ENCODE results near the gene JAM3. TPM values are rescaled to one million over a fixed set of nuclear protein-coding genes. Genes with fewer than 3 reads are reported as not detected.
"Not testable (repeated sequence)": the region's sequence is repeated elsewhere in the genome, so short reads cannot be mapped to it uniquely, and the experiment has no call there.

The JAM3 gene
- polyA plus RNA-seq, 3 donors = 47.5 to 57.0 (median 55.1) TPM

GRCh38 chr11:134072844-134073243 lies 4.0 kb downstream of the JAM3 start:
- DNase-seq (ENCODE audit: extremely low read depth in 1 of 11, low read depth in 9 of 11, low spot score in 4 of 11) = no peak

DNA sequence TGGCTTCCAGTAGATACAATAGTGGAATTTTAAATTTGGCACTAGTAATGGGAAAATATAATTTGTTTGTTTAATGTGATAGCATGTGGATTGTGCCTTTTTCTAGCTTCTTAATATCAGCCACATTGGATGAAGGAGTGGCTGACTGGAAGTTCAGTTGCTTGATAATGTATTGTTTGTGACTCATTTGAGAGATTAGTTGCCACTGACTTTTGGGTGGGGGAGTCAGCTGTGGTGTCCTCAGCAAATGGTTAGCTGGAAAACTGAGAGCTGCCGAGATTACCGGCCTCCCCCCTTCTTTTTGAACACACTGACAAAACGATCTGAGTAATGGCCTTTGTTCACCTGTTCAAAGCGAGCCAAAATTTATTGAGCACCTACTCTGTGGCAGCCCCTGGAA lies 5.5 kb downstream of the JAM3 start:
- no peak for DNase-seq (ENCODE audit: extremely low read depth in 1 of 11, low read depth in 9 of 11, low spot score in 4 of 11)

GRCh38 chr11:134074766-134075165 lies 5.9 kb downstream of the JAM3 start:
- no peak for DNase-seq (ENCODE audit: extremely low read depth in 1 of 11, low read depth in 9 of 11, low spot score in 4 of 11)

DNA sequence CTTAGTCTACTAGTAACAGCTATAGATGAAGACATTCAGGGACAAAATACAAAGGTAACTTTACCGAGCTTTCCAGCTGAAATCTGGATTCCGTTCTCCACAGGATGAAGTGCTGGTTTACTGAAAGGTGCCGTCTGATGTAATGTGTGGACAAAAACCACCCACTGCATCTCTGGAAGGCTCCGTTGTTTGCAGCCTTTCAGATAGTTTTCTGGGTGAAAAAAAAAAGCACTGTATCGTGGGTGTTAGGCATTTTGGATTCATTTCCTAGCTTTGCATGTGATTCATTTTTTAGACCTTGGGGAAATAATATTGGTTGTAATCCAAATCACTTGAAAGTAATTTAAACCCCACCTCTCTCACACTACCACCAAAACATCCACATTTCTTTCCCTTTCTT lies 10.4 kb downstream of the JAM3 start:
- DNase-seq (ENCODE audit: extremely low read depth in 1 of 11, low read depth in 9 of 11, low spot score in 4 of 11) = no peak

GRCh38 chr11:134081258-134081657 lies 12.4 kb downstream of the JAM3 start:
- DNase-seq (ENCODE audit: extremely low read depth in 1 of 11, low read depth in 9 of 11, low spot score in 4 of 11) = not testable (repeated sequence)

- no peak for DNase-seq (ENCODE audit: extremely low read depth in 1 of 11, low read depth in 9 of 11, low spot score in 4 of 11)
Measured at GRCh38 chr11:134082990-134083389, 14.1 kb downstream of the JAM3 start.

GRCh38 chr11:134086376-134086775 lies 17.5 kb downstream of the JAM3 start:
- no peak for DNase-seq (ENCODE audit: extremely low read depth in 1 of 11, low read depth in 9 of 11, low spot score in 4 of 11)

DNA sequence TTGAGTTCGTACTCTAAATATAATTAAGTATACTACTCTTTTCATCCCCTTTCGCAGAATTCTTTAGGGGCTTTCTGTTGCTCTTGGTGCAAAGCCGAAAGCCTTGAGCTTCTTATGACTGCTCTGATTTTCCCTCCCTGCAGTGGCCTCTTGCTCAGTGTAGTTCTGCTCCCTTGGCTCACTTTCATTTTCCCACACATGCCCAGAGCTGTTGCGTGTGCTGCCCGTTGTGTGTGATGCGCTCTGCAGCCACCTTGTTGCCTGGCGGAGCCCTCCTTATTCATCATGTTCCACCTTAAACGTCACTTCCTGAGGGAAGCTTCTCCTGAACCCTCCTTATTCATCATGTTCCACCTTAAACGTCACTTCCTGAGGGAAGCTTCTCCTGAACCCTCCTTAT lies 23.1 kb downstream of the JAM3 start:
- DNase-seq (ENCODE audit: extremely low read depth in 1 of 11, low read depth in 9 of 11, low spot score in 4 of 11) = not testable (repeated sequence)

GRCh38 chr11:134097166-134097565 lies 28.3 kb downstream of the JAM3 start:
- DNase-seq (ENCODE audit: extremely low read depth in 1 of 11, low read depth in 9 of 11, low spot score in 4 of 11) = no peak

DNA sequence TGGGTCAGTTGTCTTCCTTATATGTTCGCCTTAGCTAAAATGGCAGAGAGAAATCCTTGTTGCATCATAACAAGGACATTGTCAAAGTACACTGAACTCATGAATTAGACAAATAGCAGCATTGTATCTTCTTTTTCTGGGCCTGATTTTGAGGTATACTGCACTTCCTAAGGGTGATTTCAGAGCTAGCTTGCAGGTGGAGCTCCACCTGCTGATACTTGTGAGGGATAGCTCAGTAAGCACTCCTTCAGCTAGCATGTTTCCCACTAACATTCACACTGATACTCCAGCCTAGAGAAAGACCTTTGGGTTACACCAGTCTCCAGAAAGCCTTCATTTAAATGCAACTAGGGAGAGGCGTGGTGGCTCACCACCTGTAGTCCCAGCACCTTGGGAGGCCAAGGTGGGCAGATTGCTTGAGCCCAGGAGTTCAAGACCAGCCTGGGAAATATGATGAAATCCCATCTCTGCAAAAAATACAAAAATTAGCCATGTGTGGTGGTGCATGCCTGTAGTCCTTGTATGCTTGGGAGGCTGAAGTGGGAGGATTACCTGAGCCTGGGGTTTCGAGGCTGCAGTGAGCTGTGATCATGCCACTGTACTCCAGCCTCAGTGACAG lies 29.8 kb downstream of the JAM3 start:
- no peak for DNase-seq (ENCODE audit: extremely low read depth in 1 of 11, low read depth in 9 of 11, low spot score in 4 of 11)

- DNase-seq (ENCODE audit: extremely low read depth in 1 of 11, low read depth in 9 of 11, low spot score in 4 of 11) = no peak
Measured at GRCh38 chr11:134100171-134100570, 31.3 kb downstream of the JAM3 start.

GRCh38 chr11:134101282-134101681 lies 32.4 kb downstream of the JAM3 start:
- no peak for DNase-seq (ENCODE audit: extremely low read depth in 1 of 11, low read depth in 9 of 11, low spot score in 4 of 11)

GRCh38 chr11:134110252-134110815 lies 41.5 kb downstream of the JAM3 start:
- no peak for DNase-seq (ENCODE audit: extremely low read depth in 1 of 11, low read depth in 9 of 11, low spot score in 4 of 11)

GRCh38 chr11:134113787-134114186 lies 44.9 kb downstream of the JAM3 start:
- DNase-seq (ENCODE audit: extremely low read depth in 1 of 11, low read depth in 9 of 11, low spot score in 4 of 11) = not testable (repeated sequence)

GRCh38 chr11:134116210-134116609 lies 47.3 kb downstream of the JAM3 start:
- no peak for DNase-seq (ENCODE audit: extremely low read depth in 1 of 11, low read depth in 9 of 11, low spot score in 4 of 11)

- no peak for DNase-seq (ENCODE audit: extremely low read depth in 1 of 11, low read depth in 9 of 11, low spot score in 4 of 11)
Measured at GRCh38 chr11:134118006-134118405, 49.1 kb downstream of the JAM3 start.

- DNase-seq (ENCODE audit: extremely low read depth in 1 of 11, low read depth in 9 of 11, low spot score in 4 of 11) = no peak
Measured at GRCh38 chr11:134119094-134119493, 50.2 kb downstream of the JAM3 start.

- peak in 4 of 11 donors; percentile 28 to 56 (median 49) for DNase-seq (ENCODE audit: extremely low read depth in 1 of 11, low read depth in 9 of 11, low spot score in 4 of 11)
Measured at GRCh38 chr11:134120143-134120850, 51.4 kb downstream of the JAM3 start.

GRCh38 chr11:134120921-134121526 lies 52.2 kb downstream of the JAM3 start:
- DNase-seq (ENCODE audit: extremely low read depth in 1 of 11, low read depth in 9 of 11, low spot score in 4 of 11) = peak in 2 of 11 donors; percentile 20 to 22

All from renal cortex interstitium (tissue), 11 donors.